Astrocyte (in vitro differentiated cells and primary cell): ENCODE measurements around the gene KCTD10.

ENCODE experiments used
- EZH2 ChIP-seq: IDR thresholded peaks from 2 replicates; pipeline ENCODE4 v1.6.1; 2012; ENCODE audit warnings: mild to moderate bottlenecking, low read length, inconsistent platforms; ENCODE audit not compliant: insufficient read depth
- TF ChIP-seq, protein P1 (sequence below): IDR thresholded peaks from 2 replicates; pipeline ENCODE4 v1.5.1; 2011; ENCODE audit warnings: low read depth, mild to moderate bottlenecking, inconsistent platforms, low read length, moderate library complexity; ENCODE audit not compliant: insufficient read depth

DNA sequence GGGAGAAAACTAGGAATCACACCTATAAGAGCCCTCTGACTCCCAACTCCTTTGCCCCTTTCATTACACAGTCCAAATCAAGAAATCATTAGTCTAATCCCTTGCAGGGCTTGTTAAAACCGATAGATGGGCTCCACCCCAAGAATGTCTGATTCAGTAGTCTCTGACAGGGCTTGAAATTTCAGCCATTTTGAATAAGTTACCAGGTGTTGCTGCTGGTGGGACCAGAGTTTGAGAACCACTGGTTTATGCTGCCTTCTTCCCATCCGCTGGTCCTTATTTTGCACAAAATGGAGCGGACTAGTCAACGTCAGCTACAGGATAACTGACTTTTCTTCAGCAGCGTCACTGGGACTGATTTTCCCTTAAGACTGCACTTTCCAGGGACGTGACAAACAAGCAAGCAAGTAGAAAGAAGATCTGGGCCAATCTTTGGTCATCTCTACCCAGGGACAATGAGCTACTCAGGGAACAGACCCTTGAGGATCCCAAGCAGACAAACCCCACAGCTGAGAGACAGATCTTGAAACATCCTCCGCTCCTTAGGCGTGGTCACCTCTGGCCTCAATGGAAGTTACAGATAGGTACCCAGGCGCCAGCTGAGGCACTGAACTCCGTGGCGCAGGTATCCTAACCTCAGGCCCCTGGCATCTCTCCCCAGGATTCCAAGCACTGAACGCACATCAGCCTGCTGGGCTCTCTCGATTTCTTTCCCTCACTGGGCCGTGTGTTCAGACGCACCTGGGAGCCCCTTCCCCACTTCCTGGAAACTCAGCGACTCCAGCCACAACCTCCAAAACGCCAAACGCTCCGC is 900 bp downstream of the KCTD10 start:
- TF ChIP-seq, protein P1, sequence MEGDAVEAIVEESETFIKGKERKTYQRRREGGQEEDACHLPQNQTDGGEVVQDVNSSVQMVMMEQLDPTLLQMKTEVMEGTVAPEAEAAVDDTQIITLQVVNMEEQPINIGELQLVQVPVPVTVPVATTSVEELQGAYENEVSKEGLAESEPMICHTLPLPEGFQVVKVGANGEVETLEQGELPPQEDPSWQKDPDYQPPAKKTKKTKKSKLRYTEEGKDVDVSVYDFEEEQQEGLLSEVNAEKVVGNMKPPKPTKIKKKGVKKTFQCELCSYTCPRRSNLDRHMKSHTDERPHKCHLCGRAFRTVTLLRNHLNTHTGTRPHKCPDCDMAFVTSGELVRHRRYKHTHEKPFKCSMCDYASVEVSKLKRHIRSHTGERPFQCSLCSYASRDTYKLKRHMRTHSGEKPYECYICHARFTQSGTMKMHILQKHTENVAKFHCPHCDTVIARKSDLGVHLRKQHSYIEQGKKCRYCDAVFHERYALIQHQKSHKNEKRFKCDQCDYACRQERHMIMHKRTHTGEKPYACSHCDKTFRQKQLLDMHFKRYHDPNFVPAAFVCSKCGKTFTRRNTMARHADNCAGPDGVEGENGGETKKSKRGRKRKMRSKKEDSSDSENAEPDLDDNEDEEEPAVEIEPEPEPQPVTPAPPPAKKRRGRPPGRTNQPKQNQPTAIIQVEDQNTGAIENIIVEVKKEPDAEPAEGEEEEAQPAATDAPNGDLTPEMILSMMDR: no peak
- TF ChIP-seq EZH2: no peak
